Measurements from ENCODE around the gene GPR52.

Gene GPR52

DNA sequence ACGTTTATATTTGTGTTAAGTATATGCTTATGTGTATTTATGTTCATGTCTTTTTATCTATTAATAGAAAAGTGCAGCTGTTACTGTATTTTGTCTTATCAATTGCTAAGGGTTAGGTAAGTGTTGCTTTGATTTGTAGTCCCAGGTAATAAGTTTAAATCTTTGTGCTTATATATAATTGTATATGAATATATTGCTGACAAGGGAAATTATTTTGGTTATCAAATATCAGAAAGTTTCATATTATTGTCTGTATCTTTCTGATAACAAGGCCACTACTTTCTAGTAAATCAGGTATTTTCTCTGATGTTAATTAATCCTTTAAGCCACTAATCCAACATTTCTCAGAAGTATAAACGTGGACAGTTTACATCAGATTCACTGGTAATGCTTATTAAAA lies 21.3 kb downstream of the GPR52 start:
- DNase-seq, result no peak

DNA sequence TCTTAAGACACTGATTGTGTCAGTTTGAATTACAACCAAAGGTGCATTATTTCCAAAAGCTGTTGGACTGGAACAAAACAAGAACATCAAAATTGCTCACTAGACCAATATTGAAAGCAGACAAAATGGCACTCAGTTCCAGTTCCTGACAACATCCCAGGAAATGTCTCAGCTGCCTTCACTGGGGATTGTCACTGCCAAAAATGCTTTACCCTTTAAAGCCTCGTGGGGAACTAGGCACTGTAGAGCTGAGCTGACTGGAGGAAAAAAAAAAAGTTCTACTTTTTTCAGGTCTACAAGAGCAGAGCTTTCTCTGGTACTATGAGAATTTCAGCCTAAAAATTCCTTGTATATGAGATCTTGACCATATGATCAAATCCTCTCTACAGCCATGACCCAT lies 21.9 kb downstream of the GPR52 start:
- no peak for DNase-seq

- DNase-seq, result no peak
These were observed 31.5 kb downstream of the GPR52 start for GRCh38 chr1:174479281-174479680.

- DNase-seq, result no peak
These were observed 32.6 kb downstream of the GPR52 start for GRCh38 chr1:174480324-174480723.

GRCh38 chr1:174491606-174492005 lies 43.8 kb downstream of the GPR52 start:
- no peak for DNase-seq

DNA sequence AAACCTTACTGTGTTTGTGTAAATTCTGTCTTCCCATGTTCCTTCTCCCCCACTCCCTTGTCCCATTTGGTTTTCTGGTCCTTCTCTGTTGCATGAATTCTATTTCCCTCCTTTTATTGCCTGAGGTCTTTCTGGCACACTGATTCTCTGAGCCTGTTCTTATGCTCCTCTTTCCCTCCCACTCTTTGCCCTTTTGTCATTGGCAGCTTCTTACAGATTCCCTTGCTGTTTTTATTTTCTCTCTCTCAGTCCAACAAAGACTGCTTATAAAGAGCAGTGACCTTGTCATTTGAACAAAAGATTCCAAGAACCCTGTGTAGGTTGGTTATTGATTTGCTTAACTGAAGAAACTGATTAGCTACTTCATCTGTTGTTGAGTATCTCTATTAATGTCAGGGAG lies 49.7 kb downstream of the GPR52 start:
- DNase-seq, result no peak

All from CD4-positive, alpha-beta T cell treated with Interleukin-4 for 1 hour (primary cell).